HG02870 (cell line): ENCODE measurements around the gene LACRT.
"Not testable (repeated sequence)": the region's sequence is repeated elsewhere in the genome, so short reads cannot be mapped to it uniquely, and the experiment has no call there.

Experiments used
- ATAC-seq: cut with Tn5 transposase; IDR thresholded peaks from one replicate; pipeline ENCODE4 v1.9.1; 2021; ENCODE audit warnings: mild to moderate bottlenecking, moderate library complexity; ENCODE audit not compliant: unreplicated experiment

LACRT gene

GRCh38 chr12:54634795-54635194 lies at the start of gene LACRT:
TSS of gene LACRT (minus strand) at chr12:54634895. CDS start at chr12:54634841, 54 bp downstream.
- no peak for ATAC-seq

GRCh38 chr12:54683398-54683797 lies 48.7 kb upstream of the LACRT start:
- no peak for ATAC-seq

- ATAC-seq, result no peak
These were observed 48.0 kb upstream of the LACRT start for GRCh38 chr12:54682674-54683073.

GRCh38 chr12:54680374-54680773 lies 45.7 kb upstream of the LACRT start:
- ATAC-seq, result peak; percentile 70

- ATAC-seq, result no peak
These were observed 43.4 kb upstream of the LACRT start for GRCh38 chr12:54678131-54678530.

- no peak for ATAC-seq
These were observed 33.2 kb upstream of the LACRT start for GRCh38 chr12:54667945-54668344.

GRCh38 chr12:54666008-54666407 lies 31.3 kb upstream of the LACRT start:
- no peak for ATAC-seq

- not testable (repeated sequence) for ATAC-seq
These were observed 30.4 kb upstream of the LACRT start for GRCh38 chr12:54665022-54665635.

- no peak for ATAC-seq
These were observed 28.9 kb upstream of the LACRT start for GRCh38 chr12:54663603-54664002.

- ATAC-seq, result no peak
These were observed 27.3 kb upstream of the LACRT start for GRCh38 chr12:54662026-54662425.

GRCh38 chr12:54661048-54661447 lies 26.4 kb upstream of the LACRT start:
- ATAC-seq, result no peak

GRCh38 chr12:54660320-54660962 lies 25.7 kb upstream of the LACRT start:
- no peak for ATAC-seq

GRCh38 chr12:54658306-54659264 lies 23.9 kb upstream of the LACRT start:
- ATAC-seq, result peak; percentile 74

GRCh38 chr12:54657105-54657607 lies 22.5 kb upstream of the LACRT start:
- no peak for ATAC-seq

GRCh38 chr12:54654926-54655325 lies 20.2 kb upstream of the LACRT start:
- ATAC-seq, result no peak

GRCh38 chr12:54653025-54653424 lies 18.3 kb upstream of the LACRT start:
- ATAC-seq, result no peak

- ATAC-seq, result no peak
These were observed 16.2 kb upstream of the LACRT start for GRCh38 chr12:54650889-54651288.

- ATAC-seq, result no peak
These were observed 15.7 kb upstream of the LACRT start for GRCh38 chr12:54650409-54650808.

GRCh38 chr12:54649825-54650224 lies 15.1 kb upstream of the LACRT start:
- no peak for ATAC-seq

GRCh38 chr12:54648265-54648664 lies 13.6 kb upstream of the LACRT start, which contains the start of gene DCD:
TSS of gene DCD (minus strand) at chr12:54648365. CDS start at chr12:54648303, 62 bp downstream.
- no peak for ATAC-seq

- ATAC-seq, result no peak
These were observed 6.9 kb upstream of the LACRT start for GRCh38 chr12:54641554-54641953.
